ENCODE measurements around the gene ADGRL3.

DNA sequence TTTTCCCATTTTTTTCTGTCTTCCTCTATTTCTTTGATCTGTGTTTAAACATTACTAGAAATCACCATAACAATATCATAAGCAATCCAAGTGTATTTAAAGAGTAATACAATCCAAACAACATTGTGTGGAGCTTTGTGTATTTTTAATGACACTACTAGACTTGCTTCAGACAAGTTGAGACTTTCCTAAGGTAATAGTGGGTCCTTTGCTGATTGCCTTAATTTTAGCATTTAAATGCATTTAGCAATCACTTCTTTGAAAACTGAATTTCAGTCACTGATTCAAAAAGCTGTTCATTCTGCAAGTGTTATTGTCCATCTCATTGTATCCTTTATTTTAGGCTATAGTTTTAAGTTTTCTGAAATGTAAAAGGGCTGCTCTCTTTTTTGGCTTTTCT, 804.8 kb downstream of the ADGRL3 start:
- TF ChIP-seq TCF4 (CRISPR knock-in tag; IDR thresholded peaks at IDR 0.05; ENCODE audit: borderline replicate concordance) (no peak), ESRRG (CRISPR knock-in tag; IDR thresholded peaks at IDR 0.05) (no peak), CREB5 (CRISPR knock-in tag; IDR thresholded peaks at IDR 0.05; ENCODE audit: low read depth) (no peak)
- TF ChIP-seq, protein P1, sequence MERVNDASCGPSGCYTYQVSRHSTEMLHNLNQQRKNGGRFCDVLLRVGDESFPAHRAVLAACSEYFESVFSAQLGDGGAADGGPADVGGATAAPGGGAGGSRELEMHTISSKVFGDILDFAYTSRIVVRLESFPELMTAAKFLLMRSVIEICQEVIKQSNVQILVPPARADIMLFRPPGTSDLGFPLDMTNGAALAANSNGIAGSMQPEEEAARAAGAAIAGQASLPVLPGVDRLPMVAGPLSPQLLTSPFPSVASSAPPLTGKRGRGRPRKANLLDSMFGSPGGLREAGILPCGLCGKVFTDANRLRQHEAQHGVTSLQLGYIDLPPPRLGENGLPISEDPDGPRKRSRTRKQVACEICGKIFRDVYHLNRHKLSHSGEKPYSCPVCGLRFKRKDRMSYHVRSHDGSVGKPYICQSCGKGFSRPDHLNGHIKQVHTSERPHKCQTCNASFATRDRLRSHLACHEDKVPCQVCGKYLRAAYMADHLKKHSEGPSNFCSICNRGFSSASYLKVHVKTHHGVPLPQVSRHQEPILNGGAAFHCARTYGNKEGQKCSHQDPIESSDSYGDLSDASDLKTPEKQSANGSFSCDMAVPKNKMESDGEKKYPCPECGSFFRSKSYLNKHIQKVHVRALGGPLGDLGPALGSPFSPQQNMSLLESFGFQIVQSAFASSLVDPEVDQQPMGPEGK (CRISPR knock-in tag; IDR thresholded peaks at IDR 0.05; ENCODE audit: borderline replicate concordance), result no peak
